GM23338 (cell line): ENCODE results near the gene SULF2. TPM values are rescaled to one million over a fixed set of nuclear protein-coding genes. Genes with fewer than 3 reads are reported as not detected.

ENCODE experiments used
- ATAC-seq: fragments of 200-7000 bp; cut with Tn5 transposase; 3 replicates; pipeline ENCODE4 v1.9.1; 2020
- DNase-seq: peaks from one replicate; pipeline ENCODE4 v3.0.0-alpha.2; 2015; ENCODE audit warnings: low spot score
- H2AFZ ChIP-seq: fragments of 200-600 bp; sonication (generic); 2 replicates; pipeline ENCODE4 v1.8.0; 2016; ENCODE audit warnings: antibody characterized with exemption, mild to moderate bottlenecking, moderate library complexity
- H3F3A ChIP-seq: fragments of 200-600 bp; sonication (generic); replicated peaks from 2 replicates; pipeline ENCODE4 v1.8.0; 2017; ENCODE audit warnings: antibody characterized with exemption, mixed run types, low read depth
- H3K27ac ChIP-seq: fragments of 200-600 bp; sonication (generic); 2 replicates; pipeline ENCODE4 v1.6.1; 2016; ENCODE audit warnings: low read depth
- H3K27me3 ChIP-seq: fragments of 200-600 bp; sonication (generic); 2 replicates; pipeline ENCODE4 v1.8.0; 2016; ENCODE audit warnings: mild to moderate bottlenecking, mixed run types, moderate library complexity; ENCODE audit not compliant: insufficient read depth
- H3K36me3 ChIP-seq: fragments of 200-600 bp; sonication (generic); 2 replicates; pipeline ENCODE4 v1.8.0; 2016; ENCODE audit warnings: mild to moderate bottlenecking; ENCODE audit not compliant: insufficient read depth
- H3K4me1 ChIP-seq: fragments of 200-600 bp; sonication (generic); 2 replicates; pipeline ENCODE4 v1.8.0; 2016; ENCODE audit warnings: mild to moderate bottlenecking, moderate library complexity; ENCODE audit not compliant: insufficient read depth
- H3K4me2 ChIP-seq: fragments of 200-600 bp; sonication (generic); 2 replicates; pipeline ENCODE4 v1.7.1; 2017; ENCODE audit warnings: mixed run types
- H3K4me3 ChIP-seq: fragments of 200-600 bp; sonication (generic); 2 replicates; pipeline ENCODE4 v1.6.1; 2016; ENCODE audit warnings: mixed run types
- H3K79me2 ChIP-seq: fragments of 200-600 bp; sonication (generic); replicated peaks from 2 replicates; pipeline ENCODE4 v1.8.0; 2017; ENCODE audit warnings: mild to moderate bottlenecking; ENCODE audit not compliant: insufficient read depth
- H3K9me2 ChIP-seq: fragments of 200-600 bp; sonication (generic); 2 replicates; pipeline ENCODE4 v1.8.0; 2017; ENCODE audit not compliant: insufficient read depth
- H4K20me1 ChIP-seq: fragments of 200-600 bp; sonication (generic); replicated peaks from 2 replicates; pipeline ENCODE4 v1.8.0; 2017; ENCODE audit warnings: mild to moderate bottlenecking; ENCODE audit not compliant: insufficient read depth
- H3K27ac Mint-ChIP-seq: 2 replicates; pipeline ENCODE4 v1.8.0; 2020; ENCODE audit warnings: inconsistent platforms, mild to moderate bottlenecking, moderate library complexity, mixed read lengths
- H3K27me3 Mint-ChIP-seq: 3 replicates; pipeline ENCODE4 v1.8.0; 2022; ENCODE audit warnings: low read depth, mild to moderate bottlenecking, moderate library complexity, mixed read lengths, inconsistent platforms; ENCODE audit not compliant: insufficient read depth, poor library complexity
- H3K36me3 Mint-ChIP-seq: 3 replicates; pipeline ENCODE4 v1.8.0; 2021; ENCODE audit warnings: low read depth, mild to moderate bottlenecking, inconsistent platforms, moderate library complexity, mixed read lengths
- H3K4me1 Mint-ChIP-seq: 3 replicates; pipeline ENCODE4 v1.8.0; 2020; ENCODE audit warnings: mild to moderate bottlenecking, inconsistent platforms, mixed read lengths
- H3K4me3 Mint-ChIP-seq: 3 replicates; pipeline ENCODE4 v1.8.0; 2021; ENCODE audit warnings: moderate library complexity, mild to moderate bottlenecking, inconsistent platforms, mixed read lengths
- H3K9me3 Mint-ChIP-seq: 3 replicates; pipeline ENCODE4 v1.8.0; 2020; ENCODE audit warnings: moderate library complexity, mild to moderate bottlenecking, inconsistent platforms, mixed read lengths
- CREB1 ChIP-seq: fragments of 250-450 bp; sonication (Bioruptor Pico); IDR thresholded peaks from 2 replicates; pipeline ENCODE4 v1.5.0; 2020; ENCODE audit warnings: low read depth, mild to moderate bottlenecking, moderate library complexity
- CTCF ChIP-seq, 2 experiments: fragments of 200-600 bp in 1 of 2; sonication (generic) in 1 of 2; conservative IDR thresholded peaks; 2 replicates each; pipeline versions ENCODE4 v1.5.1 to v1.6.1; 2016 to 2017; ENCODE audit warnings: antibody characterized with exemption in 2 of 2, low read depth in 2 of 2, mild to moderate bottlenecking in 2 of 2, moderate library complexity in 1 of 2
- ETS1 ChIP-seq: IDR thresholded peaks from 2 replicates; pipeline ENCODE4 v1.6.1; 2016; ENCODE audit warnings: antibody characterized with exemption
- EZH2phosphoT487 ChIP-seq: fragments of 200-600 bp; sonication (generic); IDR thresholded peaks from one replicate; pipeline ENCODE4 v1.8.1; 2018; ENCODE audit warnings: antibody characterized with exemption; ENCODE audit not compliant: unreplicated experiment
- JUNB ChIP-seq: IDR thresholded peaks from one replicate; pipeline ENCODE4 v1.6.1; 2016; ENCODE audit warnings: antibody characterized with exemption; ENCODE audit not compliant: unreplicated experiment
- NANOG ChIP-seq: IDR thresholded peaks from 2 replicates; pipeline ENCODE4 v1.6.1; 2016; ENCODE audit warnings: antibody characterized with exemption, borderline replicate concordance
- POLR2AphosphoS5 ChIP-seq: IDR thresholded peaks from 2 replicates; pipeline ENCODE4 v1.6.1; 2016; ENCODE audit warnings: antibody characterized with exemption, low read depth
- REST ChIP-seq: IDR thresholded peaks from one replicate; pipeline ENCODE4 v1.6.1; 2018; ENCODE audit warnings: antibody characterized with exemption; ENCODE audit not compliant: unreplicated experiment
- STAT1 ChIP-seq: IDR thresholded peaks from one replicate; pipeline ENCODE4 v1.6.1; 2016; ENCODE audit warnings: antibody characterized with exemption; ENCODE audit not compliant: unreplicated experiment
- ZNF331 ChIP-seq: fragments of 250-450 bp; sonication (Bioruptor Pico); IDR thresholded peaks from 2 replicates; pipeline ENCODE4 v1.5.0; 2020; ENCODE audit warnings: low read depth, mild to moderate bottlenecking, moderate library complexity
- ZNF462 ChIP-seq: fragments of 250-450 bp; sonication (Bioruptor Pico); IDR thresholded peaks from 2 replicates; pipeline ENCODE4 v1.5.0; 2020; ENCODE audit warnings: mild to moderate bottlenecking, moderate library complexity
- polyA plus RNA-seq: library from polyadenylated mRNA; unstranded; fragments of >200 nt; fragmentation: Nextera tagmentation; extraction: Ambion mirVana; gene quantifications from 2 replicates; pipeline ENCODE4 v1.2.1, GENCODE V29; 2016
- total RNA-seq: library from RNA; depleted of rRNA; stranded (reverse); fragments of >200 nt; shearing (Covaris generic); gene quantifications from 2 replicates; pipeline ENCODE4 v1.2.3, GENCODE V29; 2014

The SULF2 gene
- total and polyA plus RNA-seq, 2 experiments from 2014 or later = 9.5 to 20.7 TPM

- Histone ChIP-seq H3K4me2 (no peak overlapping the region), H3F3A (no peaks in the 10 kb centered on the region), H3K79me2 (no peaks in the 10 kb centered on the region), H2AFZ (no peak overlapping the region), H3K36me3 (no peaks in the 10 kb centered on the region), H3K4me1 (peaks cover 12% of the 10 kb centered on the region), H4K20me1 (no peaks in the 10 kb centered on the region), H3K9me2 (no peaks in the 10 kb centered on the region), H3K27ac (no peak overlapping the region), H3K27me3 (no peaks in the 10 kb centered on the region), H3K4me3 (no peak overlapping the region)
- H3K36me3 Mint-ChIP-seq = no peaks in the 10 kb centered on the region
- DNase-seq (no peak), ATAC-seq (no peak)
- H3K27me3 Mint-ChIP-seq = peaks cover 12% of the 10 kb centered on the region
- H3K4me1 Mint-ChIP-seq = peaks cover 53% of the 10 kb centered on the region
- no peaks in the 10 kb centered on the region for H3K9me3 Mint-ChIP-seq
- no peak overlapping the region for H3K4me3 Mint-ChIP-seq
- no peak overlapping the region; the same call in 1 of the 2 replicates for H3K27ac Mint-ChIP-seq
- TF ChIP-seq ZNF331 (CRISPR knock-in tag) = no peak
- TF ChIP-seq POLR2AphosphoS5 = no peak
- no peak for TF ChIP-seq REST
- TF ChIP-seq NANOG = no peak
- TF ChIP-seq CTCF (conservative IDR thresholded peaks at IDR 0.05; ENCODE audit: low read depth in 2 of 2) = no peak
- TF ChIP-seq JUNB = no peak
- no peak for TF ChIP-seq ETS1
- TF ChIP-seq EZH2phosphoT487 = no peak
- no peak for TF ChIP-seq STAT1
- TF ChIP-seq ZNF462 (CRISPR knock-in tag) = no peak
- TF ChIP-seq CREB1 = no peak
These were observed 24.4 kb downstream of the SULF2 start for GRCh38 chr20:47760686-47761481.
